ENCODE measurements around the gene RASSF10. TPM values are rescaled to one million over a fixed set of nuclear protein-coding genes. Genes with fewer than 3 reads are reported as not detected.
A peak's percentile ranks its signal among the peaks of the same experiment; 100 is the strongest.

RASSF10 gene
- polyA plus RNA-seq, 2 of the 4 experiments (the other 2 are of a cell fraction): 3.9 to 10.3 TPM

GRCh38 chr11:13023423-13023822 lies 14.3 kb downstream of the RASSF10 start:
- Histone ChIP-seq H3K27ac (0 out of 6 replicates have a peak overlapping the region, but pooled peaks of 1 of the 2 experiments have one; percentile 17), H3K4me2 (no peak overlapping the region), H3K4me1 (no peaks in the 10 kb centered on the region), H3K9me3 (no peaks in the 10 kb centered on the region), H3K4me3 (no peak overlapping the region)
- DNase-seq (ENCODE audit: low read depth in 1 of 2, low spot score in 1 of 2) (no peak), ATAC-seq (no peak), FAIRE-seq (no peak)
- ChIA-PET POLR2A (interaction anchor here (1.8 kb wide), 1 partner anchor 14 kb away, joined by 11 read pairs; the partner anchor contains the start of gene RASSF10), CTCF (interaction anchor here (0.7 to 1.9 kb wide), 3 partner anchors 11 to 159 kb away, joined by 3 to 5 read pairs (median 3); no protein-coding TSS in a partner anchor)
- 75% methylated on average over 5 of the region's 5 CpGs for WGBS (ENCODE audit: missing lambda C conversion rate)
- no peak for TF ChIP-seq HOXB13 (CRISPR knock-in tag; IDR thresholded peaks at IDR 0.05; ENCODE audit: low read depth)

- 88% methylated on average over 4 of the region's 4 CpGs for WGBS (ENCODE audit: missing lambda C conversion rate)
- no peak overlapping the region for H3K27ac ChIP-seq
- no peaks in the 10 kb centered on the region for H3K9me3 ChIP-seq
- no peak for DNase-seq (ENCODE audit: low read depth in 1 of 2, low spot score in 1 of 2)
- no peaks in the 10 kb centered on the region for H3K4me1 ChIP-seq
- ATAC-seq: no peak
- no peak for FAIRE-seq
- TF ChIP-seq NPAS2 (CRISPR knock-in tag; IDR thresholded peaks at IDR 0.05; ENCODE audit: borderline replicate concordance) (no peak), RARB (CRISPR knock-in tag; IDR thresholded peaks at IDR 0.05) (no peak), ZC3H11A (IDR thresholded peaks at IDR 0.05) (no peak), CHD2 (IDR thresholded peaks at IDR 0.05; ENCODE audit: low read length, partially characterized antibody) (no peak), EHF (CRISPR knock-in tag; IDR thresholded peaks at IDR 0.05) (no peak)
- ChIA-PET CTCF (interaction anchor here (1.0 to 1.4 kb wide), 3 partner anchors 14 to 48 kb away, joined by 3 to 8 read pairs (median 3); partner anchors contain the start of gene RASSF10), POLR2A (no interaction called here)
- no peak overlapping the region for H3K4me3 ChIP-seq
- H3K4me2 ChIP-seq: no peak overlapping the region
Measured at GRCh38 chr11:13026722-13027121, 17.6 kb downstream of the RASSF10 start.

- no peak for ATAC-seq
- POLR2A ChIA-PET: interaction anchor here (0.9 kb wide), 1 partner anchor 20 kb away, joined by 3 read pairs; the partner anchor contains the start of gene RASSF10
- no peak overlapping the region for H3K27ac ChIP-seq
- 85% methylated on average over 3 of the region's 3 CpGs for WGBS (ENCODE audit: missing lambda C conversion rate)
- CTCF ChIA-PET: interaction anchor here (0.8 to 1.4 kb wide), 3 partner anchors 15 to 24 kb away, joined by 3 to 8 read pairs (median 3); partner anchors contain the start of gene RASSF10
- DNase-seq (ENCODE audit: low read depth in 1 of 2, low spot score in 1 of 2): no peak
- H3K9me3 ChIP-seq: no peaks in the 10 kb centered on the region
- H3K4me3 ChIP-seq: no peak overlapping the region
- no peak for TF ChIP-seq NFE2L2 (conservative IDR thresholded peaks at IDR 0.05; ENCODE audit: low read length)
- no peak for TF ChIP-seq RFX5 (IDR thresholded peaks at IDR 0.05)
- TF ChIP-seq ESRRA (IDR thresholded peaks at IDR 0.05; ENCODE audit: borderline replicate concordance, low read length): no peak
- H3K4me1 ChIP-seq: no peaks in the 10 kb centered on the region
- FAIRE-seq: no peak
- H3K4me2 ChIP-seq: no peak overlapping the region
Measured at GRCh38 chr11:13028322-13028721, 19.2 kb downstream of the RASSF10 start.

GRCh38 chr11:13029872-13030271 lies 20.8 kb downstream of the RASSF10 start:
- H3K27ac ChIP-seq: no peak overlapping the region
- CTCF ChIA-PET: interaction anchor here (0.6 kb wide), 1 partner anchor 711 kb away, joined by 3 read pairs; no protein-coding TSS in a partner anchor
- no peaks in the 10 kb centered on the region for H3K9me3 ChIP-seq
- POLR2A ChIA-PET: no interaction called here
- H3K4me3 ChIP-seq: no peak overlapping the region
- no peak for TF ChIP-seq PBX3 (IDR thresholded peaks at IDR 0.05)
- TF ChIP-seq PHF8 (IDR thresholded peaks at IDR 0.05; ENCODE audit: borderline replicate concordance, low read depth): no peak
- TF ChIP-seq HDAC2 (IDR thresholded peaks at IDR 0.05): no peak
- no peaks in the 10 kb centered on the region for H3K4me1 ChIP-seq
- no peak overlapping the region for H3K4me2 ChIP-seq
- FAIRE-seq (no peak), ATAC-seq (no peak), DNase-seq (ENCODE audit: low read depth in 1 of 2, low spot score in 1 of 2) (no peak)
- WGBS (ENCODE audit: missing lambda C conversion rate): 76% methylated on average over 3 of the region's 3 CpGs

GRCh38 chr11:13030857-13031256 lies 21.7 kb downstream of the RASSF10 start:
- no peak for TF ChIP-seq TFCP2L1 (CRISPR knock-in tag; IDR thresholded peaks at IDR 0.05)
- TF ChIP-seq MAX (IDR thresholded peaks at IDR 0.05): no peak
- no peak for TF ChIP-seq RNF2 (IDR thresholded peaks at IDR 0.05; ENCODE audit: borderline replicate concordance, low read depth)
- no peak for TF ChIP-seq RFX5 (IDR thresholded peaks at IDR 0.05)
- no peak for TF ChIP-seq EP300 (IDR thresholded peaks at IDR 0.05)
- no peak for TF ChIP-seq ZSCAN20 (CRISPR knock-in tag; IDR thresholded peaks at IDR 0.05)
- no peak for TF ChIP-seq KDM5A (IDR thresholded peaks at IDR 0.05)
- TF ChIP-seq REST (IDR thresholded peaks at IDR 0.05): no peak
- no peak for TF ChIP-seq EHF (CRISPR knock-in tag; IDR thresholded peaks at IDR 0.05)
- Histone ChIP-seq H3K4me1 (no peaks in the 10 kb centered on the region), H3K4me3 (no peak overlapping the region), H3K9me3 (no peaks in the 10 kb centered on the region), H3K4me2 (no peak overlapping the region), H3K27ac (peak overlapping the region in 1 of 2 experiments; percentile 29; a peak in 1 of 6 replicates)
- CTCF ChIA-PET: interaction anchor here (1.0 to 1.1 kb wide), 2 partner anchors 16 to 20 kb away, joined by 3 to 4 read pairs; no protein-coding TSS in a partner anchor
- POLR2A ChIA-PET: no interaction called here
- ATAC-seq (no peak), FAIRE-seq (no peak), DNase-seq (ENCODE audit: low read depth in 1 of 2, low spot score in 1 of 2) (no peak)
- 32% methylated on average over 3 of the region's 3 CpGs for WGBS (ENCODE audit: missing lambda C conversion rate)

Data from A549 (cell line).